ENCODE measurements around the gene SNED1.
A peak's percentile ranks its signal among the peaks of the same experiment; 100 is the strongest.

The SNED1 gene

DNA sequence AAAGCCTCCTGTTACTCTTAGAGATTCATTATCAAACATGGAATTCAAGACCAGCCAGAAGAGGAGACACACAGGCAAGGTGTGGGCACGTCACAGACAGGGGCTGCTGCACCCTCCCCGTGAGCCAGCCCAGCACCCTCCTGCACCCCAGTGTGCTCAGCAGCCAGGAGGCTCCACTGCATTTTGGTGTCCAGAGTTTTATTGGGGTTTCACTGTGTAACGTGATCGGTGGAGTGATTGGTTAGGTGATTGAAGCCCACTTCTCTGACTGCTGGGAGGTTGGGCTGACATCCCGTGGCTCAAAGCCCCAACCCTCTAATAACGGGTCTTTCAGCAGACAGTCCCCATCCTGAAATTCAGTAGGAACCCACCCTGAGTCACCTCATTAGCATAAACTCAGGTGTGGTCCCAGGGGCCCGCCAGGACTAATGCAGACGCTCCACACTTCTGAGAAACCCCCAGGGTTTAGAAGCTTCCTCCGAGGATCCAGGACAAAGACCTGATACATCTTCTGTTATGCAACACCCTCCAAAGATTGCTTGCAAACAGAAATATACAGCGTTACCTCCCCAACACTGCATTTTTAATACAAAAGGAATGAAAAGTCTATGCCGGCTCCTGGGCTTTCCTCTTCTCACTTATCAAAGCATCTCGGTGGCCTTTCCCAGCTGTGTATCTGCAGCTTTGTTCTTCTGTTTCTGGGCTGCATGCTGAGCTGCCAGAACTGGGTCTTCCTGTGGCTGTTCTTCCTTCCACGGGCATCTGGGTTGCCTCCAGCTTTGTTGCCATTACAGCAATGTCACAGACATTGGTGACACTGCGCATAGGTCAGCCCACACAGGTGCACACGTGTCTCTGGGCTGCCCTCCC is 43.7 kb upstream of the SNED1 start:
- H3K4me3 ChIP-seq: no peak overlapping the region
- H3K9me3 ChIP-seq (ENCODE audit: low read depth, low read length): no peaks in the 10 kb centered on the region
- no peak for TF ChIP-seq FOXP2 (optimal IDR thresholded peaks at IDR 0.05; ENCODE audit: control extremely low read depth, extremely low read length, insufficient read depth)
- TF ChIP-seq POLR2AphosphoS5 (IDR thresholded peaks at IDR 0.05; ENCODE audit: borderline replicate concordance, low read depth, low read length): no peak
- no peak for TF ChIP-seq EZH2 (IDR thresholded peaks at IDR 0.05)
- H3K36me3 ChIP-seq (ENCODE audit: insufficient read depth, low read length): no peaks in the 10 kb centered on the region
- no peak overlapping the region for H3K9ac ChIP-seq (ENCODE audit: insufficient read length)
- DNase-seq (ENCODE audit: low read depth, low spot score): no peak
- H3K27ac ChIP-seq: no peak overlapping the region

DNA sequence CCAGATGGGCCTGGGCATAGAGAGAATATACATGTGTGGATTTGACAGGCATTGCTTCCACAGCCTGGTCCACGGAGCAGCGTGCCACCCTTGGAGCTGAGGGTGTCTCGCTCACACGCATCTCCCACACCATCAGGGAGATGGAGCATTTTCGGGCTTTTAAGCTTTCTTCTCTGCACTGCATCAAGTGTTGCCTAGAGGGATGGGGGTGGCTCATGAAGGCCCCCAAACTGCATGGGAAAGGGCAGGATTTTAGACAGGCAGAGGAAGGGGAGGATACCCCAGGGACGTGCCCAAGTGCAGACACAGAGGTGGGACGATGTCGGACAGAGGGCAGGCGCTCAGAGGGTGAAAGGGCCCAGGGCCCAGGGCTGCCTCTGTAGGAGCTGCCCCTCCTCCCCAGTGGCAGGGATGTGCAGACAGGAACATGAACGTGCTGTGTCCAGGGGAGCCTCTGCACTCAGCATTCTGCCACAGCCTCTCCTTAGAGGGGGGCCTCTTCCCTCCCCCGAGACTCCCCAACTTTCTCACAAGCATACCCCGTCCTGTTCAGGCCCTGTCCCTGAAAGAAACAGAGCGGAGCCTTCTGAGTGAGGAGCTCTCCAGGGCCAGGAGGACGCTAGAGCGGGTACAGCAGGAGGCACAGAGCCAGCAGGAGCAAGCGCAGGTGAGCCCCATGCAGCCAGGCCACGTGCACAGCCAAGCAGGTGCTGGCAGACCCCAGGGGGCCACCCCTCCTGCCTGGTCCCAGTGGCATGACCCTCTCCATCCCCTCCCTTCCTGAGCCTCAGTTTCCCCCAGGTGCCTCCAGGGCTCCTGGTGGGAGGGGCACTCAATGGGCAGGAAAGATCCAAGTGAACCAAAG is 42.9 kb upstream of the SNED1 start:
- H3K9me3 ChIP-seq (ENCODE audit: low read depth, low read length): no peaks in the 10 kb centered on the region
- TF ChIP-seq EZH2 (IDR thresholded peaks at IDR 0.05) (no peak), FOXP2 (optimal IDR thresholded peaks at IDR 0.05; ENCODE audit: control extremely low read depth, extremely low read length, insufficient read depth) (no peak), POLR2AphosphoS5 (IDR thresholded peaks at IDR 0.05; ENCODE audit: borderline replicate concordance, low read depth, low read length) (no peak)
- H3K36me3 ChIP-seq (ENCODE audit: insufficient read depth, low read length): no peaks in the 10 kb centered on the region
- H3K9ac ChIP-seq (ENCODE audit: insufficient read length): no peak overlapping the region
- DNase-seq (ENCODE audit: low read depth, low spot score): no peak
- H3K4me3 ChIP-seq: no peak overlapping the region
- H3K27ac ChIP-seq: no peak overlapping the region

DNA sequence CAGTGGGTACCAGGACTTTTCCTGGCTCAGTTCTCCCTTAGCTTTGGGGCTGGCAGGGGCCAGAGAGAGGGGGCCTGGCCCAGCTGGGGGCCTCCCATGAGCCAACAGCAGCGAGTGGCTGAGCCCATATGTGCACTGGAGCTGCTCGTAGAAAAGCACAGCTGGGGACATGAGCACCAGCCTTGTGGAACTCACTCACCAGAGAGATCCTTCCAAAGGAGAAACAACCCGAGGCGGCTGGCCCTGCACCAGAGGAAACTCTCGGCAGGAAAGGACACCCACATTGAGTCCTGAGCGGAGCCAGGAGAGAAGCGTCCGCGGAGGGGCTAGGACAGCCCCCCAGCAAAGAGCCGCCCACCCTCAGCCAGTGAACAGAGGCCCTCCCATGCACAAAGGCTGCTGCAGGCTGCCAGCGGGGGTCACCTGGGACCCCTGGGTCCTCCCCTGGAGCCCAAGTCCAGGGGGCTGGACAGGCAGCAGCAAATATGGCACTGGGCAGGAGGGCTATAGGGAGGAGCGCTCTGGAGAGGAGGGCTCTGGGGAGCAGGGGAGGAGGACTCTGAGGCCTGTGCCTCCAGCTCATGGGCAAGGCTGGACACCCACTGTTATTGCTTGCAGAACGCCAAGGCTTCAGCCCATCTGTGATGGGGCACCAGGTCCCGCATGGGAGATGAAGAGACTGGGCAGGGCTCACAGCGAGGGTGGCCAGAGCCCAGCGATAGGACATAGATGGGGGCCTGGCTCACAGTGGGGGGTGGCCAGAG is 42.1 kb upstream of the SNED1 start:
- TF ChIP-seq FOXP2 (optimal IDR thresholded peaks at IDR 0.05; ENCODE audit: control extremely low read depth, extremely low read length, insufficient read depth) (no peak), POLR2AphosphoS5 (IDR thresholded peaks at IDR 0.05; ENCODE audit: borderline replicate concordance, low read depth, low read length) (no peak), EZH2 (IDR thresholded peaks at IDR 0.05) (no peak)
- H3K27ac ChIP-seq: no peak overlapping the region
- DNase-seq (ENCODE audit: low read depth, low spot score): no peak
- H3K9me3 ChIP-seq (ENCODE audit: low read depth, low read length): no peaks in the 10 kb centered on the region
- H3K9ac ChIP-seq (ENCODE audit: insufficient read length): no peak overlapping the region
- H3K36me3 ChIP-seq (ENCODE audit: insufficient read depth, low read length): no peaks in the 10 kb centered on the region
- H3K4me3 ChIP-seq: no peak overlapping the region

DNA sequence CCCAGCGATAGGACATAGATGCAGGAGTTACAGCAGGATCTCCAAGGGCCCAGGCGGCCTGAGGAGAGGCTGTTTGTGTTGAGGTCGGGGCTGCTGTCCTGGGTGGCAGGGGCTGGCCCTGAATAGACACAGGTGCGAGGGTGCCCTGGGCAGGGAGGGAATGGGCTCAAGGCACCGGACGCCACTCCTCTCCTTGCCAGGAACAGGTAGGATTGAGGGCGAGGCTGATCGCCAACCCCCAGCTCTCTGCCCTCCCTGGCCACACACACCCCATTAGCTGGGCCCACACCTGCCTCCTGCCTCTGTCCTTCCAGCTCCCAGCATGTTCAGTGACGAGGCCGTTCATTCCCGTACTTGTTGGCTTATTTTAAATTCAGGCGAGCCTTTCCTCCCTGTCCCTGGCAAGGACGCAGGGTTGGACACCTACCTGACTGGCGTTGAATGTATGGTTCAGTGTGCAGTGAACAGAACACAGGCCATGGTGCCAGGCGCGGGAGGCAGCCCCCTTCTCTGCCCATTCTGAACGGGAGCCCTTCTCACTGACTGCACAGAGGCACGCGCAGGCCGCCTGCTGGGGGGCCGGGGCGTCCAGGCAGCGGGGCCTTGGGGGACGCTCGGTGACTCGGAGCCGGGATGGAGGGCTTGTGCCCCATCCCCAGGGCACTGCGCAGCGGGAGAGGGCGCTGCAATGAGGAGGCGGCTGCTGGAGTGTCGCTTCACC is 41.3 kb upstream of the SNED1 start:
- H3K27ac ChIP-seq: no peak overlapping the region; the same call in 1 of the 2 replicates
- no peak overlapping the region for H3K9ac ChIP-seq (ENCODE audit: insufficient read length)
- H3K4me3 ChIP-seq: no peak overlapping the region
- no peaks in the 10 kb centered on the region for H3K36me3 ChIP-seq (ENCODE audit: insufficient read depth, low read length)
- TF ChIP-seq FOXP2 (optimal IDR thresholded peaks at IDR 0.05; ENCODE audit: control extremely low read depth, extremely low read length, insufficient read depth) (no peak), EZH2 (IDR thresholded peaks at IDR 0.05) (no peak), POLR2AphosphoS5 (IDR thresholded peaks at IDR 0.05; ENCODE audit: borderline replicate concordance, low read depth, low read length) (no peak)
- H3K9me3 ChIP-seq (ENCODE audit: low read depth, low read length): no peaks in the 10 kb centered on the region
- DNase-seq (ENCODE audit: low read depth, low spot score): no peak

DNA sequence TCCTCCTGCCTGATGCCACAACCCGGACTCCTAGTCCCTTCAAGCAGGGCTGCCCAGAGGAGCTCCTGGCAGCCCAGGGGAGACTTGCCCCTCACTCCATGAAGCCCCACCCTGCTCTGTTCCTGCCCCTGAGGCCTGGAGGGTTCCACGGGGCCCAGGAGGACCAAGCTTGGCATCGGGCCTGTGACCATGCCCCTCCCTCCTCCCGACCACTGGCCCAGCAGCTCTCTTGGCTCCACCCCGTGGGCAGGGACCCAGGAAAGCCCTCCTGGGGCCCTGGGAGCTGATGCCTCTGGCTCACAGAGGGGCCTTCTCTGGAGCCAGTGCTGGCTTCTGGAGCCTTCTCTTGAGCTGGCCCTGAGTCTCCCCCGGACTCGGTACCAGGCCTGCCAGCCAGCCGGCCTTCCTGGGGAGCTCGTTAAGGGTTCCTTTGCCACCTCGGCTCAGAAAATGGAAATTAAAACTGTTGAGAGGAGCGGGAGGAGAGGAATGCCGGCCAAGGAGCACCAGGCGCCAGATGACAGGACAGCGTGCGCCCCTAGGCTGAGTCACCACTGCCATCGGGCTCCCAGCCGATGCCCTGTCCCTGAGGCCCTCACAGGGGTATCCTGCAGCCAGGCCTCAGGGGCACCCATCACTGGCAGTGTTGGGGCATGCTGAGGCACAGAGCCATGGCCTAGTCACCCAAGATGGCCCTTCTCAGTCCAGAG is 40.6 kb upstream of the SNED1 start:
- no peak for DNase-seq (ENCODE audit: low read depth, low spot score)
- Histone ChIP-seq H3K4me3 (peak overlapping the region; percentile 36; the same call in 1 of the 2 replicates), H3K9ac (ENCODE audit: insufficient read length) (peak overlapping the region; percentile 59), H3K9me3 (ENCODE audit: low read depth, low read length) (no peaks in the 10 kb centered on the region), H3K36me3 (ENCODE audit: insufficient read depth, low read length) (no peaks in the 10 kb centered on the region), H3K27ac (peak overlapping the region; percentile 62)
- TF ChIP-seq FOXP2 (optimal IDR thresholded peaks at IDR 0.05; ENCODE audit: control extremely low read depth, extremely low read length, insufficient read depth) (no peak), EZH2 (IDR thresholded peaks at IDR 0.05) (no peak), POLR2AphosphoS5 (IDR thresholded peaks at IDR 0.05; ENCODE audit: borderline replicate concordance, low read depth, low read length) (no peak)

DNA sequence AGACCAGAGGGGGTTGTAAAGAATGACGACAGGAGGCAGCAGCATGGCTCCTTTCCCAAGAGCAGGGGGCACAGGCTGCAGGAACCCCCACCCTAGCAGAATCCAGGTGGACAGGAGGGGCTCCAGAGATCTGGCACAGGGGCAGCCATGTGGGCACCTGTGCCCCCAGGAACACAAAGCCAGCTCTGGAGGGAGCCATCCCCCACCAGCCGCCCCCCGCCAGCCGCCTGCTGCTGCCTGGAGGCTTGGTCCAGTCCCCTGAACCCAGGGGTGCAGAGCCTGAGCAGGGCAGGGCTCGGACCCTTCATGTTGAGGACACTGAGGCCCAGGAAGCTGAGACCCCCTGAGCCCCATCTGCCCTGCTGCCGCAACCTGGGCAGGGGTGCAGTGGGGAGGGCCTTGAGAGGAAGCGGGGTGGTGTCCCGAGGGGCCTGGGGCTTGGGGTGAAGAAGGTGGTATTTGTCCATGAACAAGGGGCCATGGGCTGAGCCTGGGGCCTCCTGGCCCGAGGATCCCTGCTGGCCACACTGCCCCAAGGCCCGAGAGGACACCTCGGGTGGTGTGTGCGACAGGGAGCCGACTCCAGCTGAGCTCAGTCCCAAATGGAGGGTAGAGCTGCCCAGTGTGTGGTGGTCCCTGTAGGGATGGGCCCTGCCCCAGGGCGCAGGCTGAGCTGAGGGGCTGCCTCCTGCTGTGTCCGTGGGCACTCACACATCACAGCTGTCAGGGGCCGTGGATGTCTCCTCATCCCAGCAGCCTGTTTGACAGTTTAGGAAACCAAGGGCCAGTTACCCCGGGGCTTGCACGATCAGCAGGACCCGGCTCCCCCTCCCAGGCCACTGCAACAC is 39.8 kb upstream of the SNED1 start:
- Histone ChIP-seq H3K9me3 (ENCODE audit: low read depth, low read length) (no peaks in the 10 kb centered on the region), H3K36me3 (ENCODE audit: insufficient read depth, low read length) (no peaks in the 10 kb centered on the region), H3K27ac (peak overlapping the region; percentile 62), H3K9ac (ENCODE audit: insufficient read length) (peak overlapping the region; percentile 59), H3K4me3 (no peak overlapping the region)
- TF ChIP-seq FOXP2 (optimal IDR thresholded peaks at IDR 0.05; ENCODE audit: control extremely low read depth, extremely low read length, insufficient read depth) (no peak), EZH2 (IDR thresholded peaks at IDR 0.05) (no peak), POLR2AphosphoS5 (IDR thresholded peaks at IDR 0.05; ENCODE audit: borderline replicate concordance, low read depth, low read length) (no peak)
- DNase-seq (ENCODE audit: low read depth, low spot score): no peak
